ENCODE results near the gene EPRS1. TPM values are rescaled to one million over a fixed set of nuclear protein-coding genes. Genes with fewer than 3 reads are reported as not detected.
A peak's percentile ranks its signal among the peaks of the same experiment; 100 is the strongest.

Gene EPRS1
- total and polyA plus RNA-seq, 4 donors = 20.4 to 59.3 (median 39.2) TPM

DNA sequence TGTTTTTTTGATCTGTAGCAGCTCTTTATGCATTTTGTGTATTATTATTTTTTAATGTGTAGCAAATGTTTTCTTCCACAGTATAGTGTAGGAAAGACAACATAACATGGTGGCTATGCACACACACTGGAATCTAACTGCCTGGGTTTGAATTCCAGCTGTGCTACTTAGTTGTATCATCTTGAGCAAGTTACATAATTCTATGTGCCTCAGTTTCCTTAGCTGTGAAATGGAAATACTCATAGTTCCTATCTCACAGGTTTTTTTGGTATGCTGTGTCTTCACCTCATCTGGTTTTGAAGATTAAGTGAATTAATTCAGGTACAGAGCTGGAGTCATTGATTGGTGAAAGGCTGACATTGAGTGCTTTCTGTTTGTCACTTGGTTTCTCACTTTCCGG, 46.4 kb upstream of the EPRS1 start:
- Histone ChIP-seq H3K27me3 (ENCODE audit: control insufficient read depth in 4 of 4, insufficient read depth in 4 of 4, low read length in 3 of 4) (no peaks in the 10 kb centered on the region), H3K9ac (ENCODE audit: low read depth in 1 of 2, low read length in 2 of 2) (no peak overlapping the region), H3K27ac (ENCODE audit: low read depth in 1 of 2, low read length in 2 of 2) (no peak overlapping the region), H3K4me3 (ENCODE audit: low read depth in 1 of 3, low read length in 3 of 3) (no peak overlapping the region), H3K9me3 (ENCODE audit: control insufficient read depth in 4 of 4, low read length in 3 of 4) (no peaks in the 10 kb centered on the region), H3K36me3 (ENCODE audit: control insufficient read depth in 4 of 4, insufficient read depth in 3 of 4, low read depth in 1 of 4, low read length in 3 of 4) (peaks cover 0 to 5% (median 1%) of the 10 kb centered on the region in 4 donors), H3K4me1 (ENCODE audit: control insufficient read depth in 4 of 4, insufficient read depth in 4 of 4, low read length in 3 of 4) (peaks cover 6 to 22% (median 15%) of the 10 kb centered on the region in 4 donors)
- 98% methylated on average over 1 of the region's 1 CpG for WGBS
- DNase-seq (ENCODE audit: low spot score) = no peak
- TF ChIP-seq FOXA1 (IDR thresholded peaks at IDR 0.05) (no peak), FOXA2 (IDR thresholded peaks at IDR 0.05) (no peak), TAF1 (conservative IDR thresholded peaks at IDR 0.05) (no peak), YY1 (IDR thresholded peaks at IDR 0.05) (no peak), HNF4G (IDR thresholded peaks at IDR 0.05) (no peak), HNF4A (conservative IDR thresholded peaks at IDR 0.05) (no peak), JUND (IDR thresholded peaks at IDR 0.05) (no peak)
- TF ChIP-seq, protein P1, sequence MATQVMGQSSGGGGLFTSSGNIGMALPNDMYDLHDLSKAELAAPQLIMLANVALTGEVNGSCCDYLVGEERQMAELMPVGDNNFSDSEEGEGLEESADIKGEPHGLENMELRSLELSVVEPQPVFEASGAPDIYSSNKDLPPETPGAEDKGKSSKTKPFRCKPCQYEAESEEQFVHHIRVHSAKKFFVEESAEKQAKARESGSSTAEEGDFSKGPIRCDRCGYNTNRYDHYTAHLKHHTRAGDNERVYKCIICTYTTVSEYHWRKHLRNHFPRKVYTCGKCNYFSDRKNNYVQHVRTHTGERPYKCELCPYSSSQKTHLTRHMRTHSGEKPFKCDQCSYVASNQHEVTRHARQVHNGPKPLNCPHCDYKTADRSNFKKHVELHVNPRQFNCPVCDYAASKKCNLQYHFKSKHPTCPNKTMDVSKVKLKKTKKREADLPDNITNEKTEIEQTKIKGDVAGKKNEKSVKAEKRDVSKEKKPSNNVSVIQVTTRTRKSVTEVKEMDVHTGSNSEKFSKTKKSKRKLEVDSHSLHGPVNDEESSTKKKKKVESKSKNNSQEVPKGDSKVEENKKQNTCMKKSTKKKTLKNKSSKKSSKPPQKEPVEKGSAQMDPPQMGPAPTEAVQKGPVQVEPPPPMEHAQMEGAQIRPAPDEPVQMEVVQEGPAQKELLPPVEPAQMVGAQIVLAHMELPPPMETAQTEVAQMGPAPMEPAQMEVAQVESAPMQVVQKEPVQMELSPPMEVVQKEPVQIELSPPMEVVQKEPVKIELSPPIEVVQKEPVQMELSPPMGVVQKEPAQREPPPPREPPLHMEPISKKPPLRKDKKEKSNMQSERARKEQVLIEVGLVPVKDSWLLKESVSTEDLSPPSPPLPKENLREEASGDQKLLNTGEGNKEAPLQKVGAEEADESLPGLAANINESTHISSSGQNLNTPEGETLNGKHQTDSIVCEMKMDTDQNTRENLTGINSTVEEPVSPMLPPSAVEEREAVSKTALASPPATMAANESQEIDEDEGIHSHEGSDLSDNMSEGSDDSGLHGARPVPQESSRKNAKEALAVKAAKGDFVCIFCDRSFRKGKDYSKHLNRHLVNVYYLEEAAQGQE (IDR thresholded peaks at IDR 0.05) = no peak
- TF ChIP-seq, protein P2, sequence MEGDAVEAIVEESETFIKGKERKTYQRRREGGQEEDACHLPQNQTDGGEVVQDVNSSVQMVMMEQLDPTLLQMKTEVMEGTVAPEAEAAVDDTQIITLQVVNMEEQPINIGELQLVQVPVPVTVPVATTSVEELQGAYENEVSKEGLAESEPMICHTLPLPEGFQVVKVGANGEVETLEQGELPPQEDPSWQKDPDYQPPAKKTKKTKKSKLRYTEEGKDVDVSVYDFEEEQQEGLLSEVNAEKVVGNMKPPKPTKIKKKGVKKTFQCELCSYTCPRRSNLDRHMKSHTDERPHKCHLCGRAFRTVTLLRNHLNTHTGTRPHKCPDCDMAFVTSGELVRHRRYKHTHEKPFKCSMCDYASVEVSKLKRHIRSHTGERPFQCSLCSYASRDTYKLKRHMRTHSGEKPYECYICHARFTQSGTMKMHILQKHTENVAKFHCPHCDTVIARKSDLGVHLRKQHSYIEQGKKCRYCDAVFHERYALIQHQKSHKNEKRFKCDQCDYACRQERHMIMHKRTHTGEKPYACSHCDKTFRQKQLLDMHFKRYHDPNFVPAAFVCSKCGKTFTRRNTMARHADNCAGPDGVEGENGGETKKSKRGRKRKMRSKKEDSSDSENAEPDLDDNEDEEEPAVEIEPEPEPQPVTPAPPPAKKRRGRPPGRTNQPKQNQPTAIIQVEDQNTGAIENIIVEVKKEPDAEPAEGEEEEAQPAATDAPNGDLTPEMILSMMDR (IDR thresholded peaks at IDR 0.05; ENCODE audit: low read depth, low read length, missing input control) = no peak

DNA sequence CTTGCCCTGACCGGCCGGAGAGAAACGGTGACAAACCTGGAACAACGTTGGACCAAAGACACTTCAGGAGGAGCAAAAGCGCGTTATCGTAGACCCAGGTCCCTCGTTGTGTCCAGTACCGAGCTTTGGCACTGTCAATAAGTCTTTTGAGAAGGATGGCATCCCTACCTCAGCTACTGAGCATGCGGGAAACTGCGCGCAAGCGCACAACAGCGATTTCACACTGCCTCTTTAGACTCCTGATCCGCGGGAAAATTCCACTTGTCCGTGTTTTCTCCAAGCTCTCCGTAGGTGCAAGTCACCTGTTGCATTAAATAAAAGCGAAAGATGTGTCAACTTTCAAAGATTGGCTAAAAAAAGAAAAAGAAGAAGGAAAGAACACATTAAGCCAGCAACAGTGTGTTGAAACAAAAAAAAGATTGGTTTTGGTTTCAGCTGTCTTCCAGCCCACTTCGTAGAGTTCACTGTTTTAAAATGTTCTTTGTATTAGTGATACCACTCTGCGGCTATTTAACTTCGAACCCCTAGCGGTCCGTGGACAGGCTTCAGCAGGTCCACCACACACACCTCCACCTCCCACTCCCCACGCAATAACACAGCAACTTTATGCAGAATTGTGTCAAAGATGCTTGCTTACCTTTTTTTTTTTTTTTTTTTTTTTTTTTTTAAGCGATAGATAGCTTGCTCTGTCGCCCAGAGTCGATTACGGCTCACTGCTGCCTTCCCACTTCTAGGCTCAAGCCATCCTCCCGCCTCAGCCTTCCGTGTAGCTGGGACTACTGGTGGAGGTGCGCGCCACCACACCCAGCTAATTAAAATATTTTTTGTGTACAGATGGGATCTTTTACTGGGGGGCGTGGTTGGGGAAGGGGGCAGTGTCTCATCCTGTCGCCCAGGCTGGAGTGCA, 43.6 kb upstream of the EPRS1 start, which contains the start of gene BPNT1:
BPNT1 (minus strand) TSS at position 139 of the 907 bp plus-strand sequence. CDS start 9,942 bp downstream, outside the sequence.
- Histone ChIP-seq H3K27me3 (ENCODE audit: control insufficient read depth in 4 of 4, insufficient read depth in 4 of 4, low read length in 3 of 4) (no peaks in the 10 kb centered on the region), H3K27ac (ENCODE audit: low read depth in 1 of 2, low read length in 2 of 2) (peak within 1 kb of the TSS; percentile 45 to 71), H3K9ac (ENCODE audit: low read depth in 1 of 2, low read length in 2 of 2) (peak within 1 kb of the TSS; percentile 68 to 93), H3K9me3 (ENCODE audit: control insufficient read depth in 4 of 4, low read length in 3 of 4) (no peaks in the 10 kb centered on the region), H3K4me3 (ENCODE audit: low read depth in 1 of 3, low read length in 3 of 3) (peak within 1 kb of the TSS; percentile 66 to 98 (median 89)), H3K36me3 (ENCODE audit: control insufficient read depth in 4 of 4, insufficient read depth in 3 of 4, low read depth in 1 of 4, low read length in 3 of 4) (no peaks in the 10 kb centered on the region), H3K4me1 (ENCODE audit: control insufficient read depth in 4 of 4, insufficient read depth in 4 of 4, low read length in 3 of 4) (peaks cover 5 to 17% (median 8%) of the 10 kb centered on the region in 4 donors)
- peak; percentile 98 for DNase-seq (ENCODE audit: low spot score)
- 5% methylated on average over 35 of the region's 35 CpGs for WGBS
- peak; percentile 74 for TF ChIP-seq FOXA2 (IDR thresholded peaks at IDR 0.05)
- TF ChIP-seq SP1 (IDR thresholded peaks at IDR 0.05) = peak; percentile 75
- peak; percentile 67 to 74 for TF ChIP-seq HNF4A (conservative IDR thresholded peaks at IDR 0.05)
- TF ChIP-seq RAD21 (IDR thresholded peaks at IDR 0.05) = peak in 1 of 2 donors; percentile 28
- TF ChIP-seq, protein P2 (IDR thresholded peaks at IDR 0.05; ENCODE audit: low read depth, low read length, missing input control) = peak; percentile 20
- TF ChIP-seq, protein P3, sequence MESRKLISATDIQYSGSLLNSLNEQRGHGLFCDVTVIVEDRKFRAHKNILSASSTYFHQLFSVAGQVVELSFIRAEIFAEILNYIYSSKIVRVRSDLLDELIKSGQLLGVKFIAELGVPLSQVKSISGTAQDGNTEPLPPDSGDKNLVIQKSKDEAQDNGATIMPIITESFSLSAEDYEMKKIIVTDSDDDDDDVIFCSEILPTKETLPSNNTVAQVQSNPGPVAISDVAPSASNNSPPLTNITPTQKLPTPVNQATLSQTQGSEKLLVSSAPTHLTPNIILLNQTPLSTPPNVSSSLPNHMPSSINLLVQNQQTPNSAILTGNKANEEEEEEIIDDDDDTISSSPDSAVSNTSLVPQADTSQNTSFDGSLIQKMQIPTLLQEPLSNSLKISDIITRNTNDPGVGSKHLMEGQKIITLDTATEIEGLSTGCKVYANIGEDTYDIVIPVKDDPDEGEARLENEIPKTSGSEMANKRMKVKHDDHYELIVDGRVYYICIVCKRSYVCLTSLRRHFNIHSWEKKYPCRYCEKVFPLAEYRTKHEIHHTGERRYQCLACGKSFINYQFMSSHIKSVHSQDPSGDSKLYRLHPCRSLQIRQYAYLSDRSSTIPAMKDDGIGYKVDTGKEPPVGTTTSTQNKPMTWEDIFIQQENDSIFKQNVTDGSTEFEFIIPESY (IDR thresholded peaks at IDR 0.05) = peak; percentile 80
- TF ChIP-seq FOXA1 (IDR thresholded peaks at IDR 0.05) = peak; percentile 82
- TF ChIP-seq JUND (IDR thresholded peaks at IDR 0.05) = peak in 1 of 2 donors; percentile 61
- TF ChIP-seq GABPA (IDR thresholded peaks at IDR 0.05 in 1 of 2, conservative IDR thresholded peaks at IDR 0.05 in 1 of 2) = peak; percentile 39 to 79
- TF ChIP-seq HNF4G (IDR thresholded peaks at IDR 0.05) = peak; percentile 20
- peak; percentile 86 for TF ChIP-seq TAF1 (conservative IDR thresholded peaks at IDR 0.05)
- peak; percentile 34 to 64 for TF ChIP-seq EGR1 (IDR thresholded peaks at IDR 0.05; ENCODE audit: low read depth in 2 of 2)
- TF ChIP-seq, protein P4, sequence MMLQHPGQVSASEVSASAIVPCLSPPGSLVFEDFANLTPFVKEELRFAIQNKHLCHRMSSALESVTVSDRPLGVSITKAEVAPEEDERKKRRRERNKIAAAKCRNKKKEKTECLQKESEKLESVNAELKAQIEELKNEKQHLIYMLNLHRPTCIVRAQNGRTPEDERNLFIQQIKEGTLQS (IDR thresholded peaks at IDR 0.05) = peak; percentile 53
- peak; percentile 95 for TF ChIP-seq YY1 (IDR thresholded peaks at IDR 0.05)
- TF ChIP-seq, protein P5, sequence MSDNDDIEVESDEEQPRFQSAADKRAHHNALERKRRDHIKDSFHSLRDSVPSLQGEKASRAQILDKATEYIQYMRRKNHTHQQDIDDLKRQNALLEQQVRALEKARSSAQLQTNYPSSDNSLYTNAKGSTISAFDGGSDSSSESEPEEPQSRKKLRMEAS (IDR thresholded peaks at IDR 0.05) = peak; percentile 95
- TF ChIP-seq RXRA (IDR thresholded peaks at IDR 0.05) = peak; percentile 45 to 46
- peak; percentile 37 for TF ChIP-seq NR2F2 (IDR thresholded peaks at IDR 0.05)

All from liver (tissue), 9 donors.